HG03378 (cell line): ENCODE data around the gene RABGGTA.

Experiments
- ATAC-seq: cut with Tn5 transposase; IDR thresholded peaks from one replicate; pipeline ENCODE4 v1.9.1; 2021; ENCODE audit warnings: mild to moderate bottlenecking, moderate library complexity; ENCODE audit not compliant: unreplicated experiment

The RABGGTA gene

GRCh38 chr14:24279301-24280186 is 8.1 kb upstream of the RABGGTA start:
- ATAC-seq: peak; percentile 56

- no peak for ATAC-seq
Observed at GRCh38 chr14:24278424-24278823, 7.0 kb upstream of the RABGGTA start.

GRCh38 chr14:24277606-24278321 is 6.4 kb upstream of the RABGGTA start:
- ATAC-seq: no peak

GRCh38 chr14:24277071-24277470 is 5.7 kb upstream of the RABGGTA start:
- ATAC-seq: no peak

GRCh38 chr14:24274101-24274543 is 2.7 kb upstream of the RABGGTA start:
- ATAC-seq: peak; percentile 66

- no peak for ATAC-seq
Observed at GRCh38 chr14:24273422-24273998, 2.1 kb upstream of the RABGGTA start.

- no peak for ATAC-seq
Observed at GRCh38 chr14:24272467-24272866, 1.1 kb upstream of the RABGGTA start.

GRCh38 chr14:24271834-24272263 is 452 bp upstream of the RABGGTA start:
- no peak for ATAC-seq

GRCh38 chr14:24270537-24271133 is 762 bp downstream of the RABGGTA start:
- ATAC-seq: no peak

- ATAC-seq: no peak
Observed at GRCh38 chr14:24269910-24270536, 1.4 kb downstream of the RABGGTA start.

- no peak for ATAC-seq
Observed at GRCh38 chr14:24269368-24269767, 2.0 kb downstream of the RABGGTA start.

GRCh38 chr14:24268225-24268624 is 3.2 kb downstream of the RABGGTA start:
- ATAC-seq: no peak

- no peak for ATAC-seq
Observed at GRCh38 chr14:24267516-24267915, 3.9 kb downstream of the RABGGTA start.

- ATAC-seq: no peak
Observed at GRCh38 chr14:24266344-24267244, 4.8 kb downstream of the RABGGTA start.

- no peak for ATAC-seq
Observed at GRCh38 chr14:24264298-24264697, 7.1 kb downstream of the RABGGTA start.

GRCh38 chr14:24263848-24264247 is 7.5 kb downstream of the RABGGTA start:
- no peak for ATAC-seq

GRCh38 chr14:24262821-24263733 is 8.3 kb downstream of the RABGGTA start, which contains the start of gene TGM1:
Gene TGM1, minus strand, starts transcription at chr14:24263177. Its CDS starts 825 bp downstream, at chr14:24262352.
- ATAC-seq: no peak

- ATAC-seq: no peak
Observed at GRCh38 chr14:24261969-24262327, 9.4 kb downstream of the RABGGTA start.
